Body of pancreas (tissue), 4 donors: ENCODE data around the gene UBR3. TPM values are rescaled to one million over a fixed set of nuclear protein-coding genes. Genes with fewer than 3 reads are reported as not detected.

ENCODE experiments used
- ATAC-seq: fragments of 150-250 bp; one replicate; pipeline ENCODE4 v1.9.1; 2016
- DNase-seq, 4 donors: peaks; one replicate each; pipeline ENCODE4 v3.0.0-alpha.2; 2019
- H3K27ac ChIP-seq, 4 donors: fragments of 200-600 bp; sonication (generic); 1 replicate in 3 of 4; 2 replicates in 1 of 4; pipeline versions ENCODE4 v1.5.1 to v1.6.1; 2016 to 2019; ENCODE audit warnings: mild to moderate bottlenecking in 1 of 4, mixed read lengths in 1 of 4, moderate library complexity in 1 of 4
- H3K27me3 ChIP-seq, 2 donors: fragments of 200-600 bp; sonication (generic); one replicate each; pipeline ENCODE4 v1.6.0; 2016; ENCODE audit warnings: mild to moderate bottlenecking in 1 of 2
- H3K36me3 ChIP-seq, 2 donors: fragments of 200-600 bp; sonication (generic); replicated peaks in 1 of 2; 2 replicates each; pipeline ENCODE4 v1.5.1; 2016; ENCODE audit warnings: low read depth in 2 of 2; ENCODE audit not compliant: insufficient read depth in 1 of 2
- H3K4me1 ChIP-seq: fragments of 200-600 bp; sonication (generic); one replicate; pipeline ENCODE4 v1.6.0; 2016
- H3K4me3 ChIP-seq, 2 donors: fragments of 200-600 bp; sonication (generic); 1 replicate in 1 of 2; 2 replicates in 1 of 2; pipeline ENCODE4 v1.5.1; 2016 to 2019
- H3K9me3 ChIP-seq, 3 donors: fragments of 200-600 bp; sonication (generic); 1 replicate in 2 of 3; 2 replicates in 1 of 3; pipeline ENCODE4 v1.5.1; 2016
- POLR2A ChIP-seq, 3 donors: fragments of 450-650 bp; IDR thresholded peaks; one replicate each; pipeline ENCODE4 v1.6.1; 2016; ENCODE audit warnings: antibody characterized with exemption in 3 of 3, mild to moderate bottlenecking in 2 of 3
- WGBS, 2 donors: methylation state at CpG; one replicate each; pipeline ENCODE4 v1.1.5; 2017; 5-methylcytosine and 5-hydroxymethylcytosine counted together
- intact Hi-C: fragments of 100-400 bp; cut with DNase I; formaldehyde crosslinking; loops from one replicate; pipeline ENCODE4 v1.15.1; 2023
- total RNA-seq, 2 donors: library from RNA; depleted of rRNA; stranded (reverse); fragments of >200 nt; gene quantifications; one replicate each; pipeline ENCODE4 v1.1.0, GENCODE V29; 2016
- TF ChIP-seq, protein P1 (sequence below), 7 experiments: fragments of 450-650 bp in 4 of 7; fragments of 200-600 bp in 3 of 7; sonication (generic) in 3 of 7; IDR thresholded peaks; one replicate each; pipeline ENCODE4 v1.5.1; 2016 to 2019; ENCODE audit warnings: antibody characterized with exemption in 7 of 7

The UBR3 gene
- total RNA-seq, 2 donors from 2014 or later, result 30.1 to 52.1 TPM

DNA sequence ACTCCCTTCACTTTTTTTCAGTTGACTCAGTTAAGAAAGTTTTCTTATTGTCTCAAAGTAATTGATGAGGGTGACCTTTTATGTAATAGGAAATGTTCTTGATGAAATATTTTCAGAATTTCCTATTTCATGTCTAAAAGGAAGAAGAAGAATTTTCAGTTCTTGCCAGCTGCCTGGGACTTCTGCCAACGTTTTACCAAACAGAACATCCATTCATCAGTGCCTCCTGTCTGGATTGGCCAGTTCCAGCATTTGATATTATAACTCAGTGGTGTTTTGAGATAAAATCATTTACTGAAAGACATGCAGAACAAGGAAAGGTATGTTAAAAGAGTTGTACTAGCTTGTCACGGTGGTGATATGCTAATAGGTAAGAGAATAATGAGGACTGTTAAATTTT is 246.0 kb downstream of the UBR3 start:
- intact Hi-C loops, result no loop called here
- no peaks in the 10 kb centered on the region for H3K9me3 ChIP-seq
- no peak overlapping the region for H3K4me3 ChIP-seq
- H3K4me1 ChIP-seq, result peaks cover 4% of the 10 kb centered on the region
- H3K27me3 ChIP-seq, result no peaks in the 10 kb centered on the region
- 19 to 26% methylated on average over 2 of the region's 2 CpGs for WGBS, 2 donors
- ATAC-seq (peak; percentile 88), DNase-seq (peak; percentile 62 to 72 (median 67))
- TF ChIP-seq, protein P1, sequence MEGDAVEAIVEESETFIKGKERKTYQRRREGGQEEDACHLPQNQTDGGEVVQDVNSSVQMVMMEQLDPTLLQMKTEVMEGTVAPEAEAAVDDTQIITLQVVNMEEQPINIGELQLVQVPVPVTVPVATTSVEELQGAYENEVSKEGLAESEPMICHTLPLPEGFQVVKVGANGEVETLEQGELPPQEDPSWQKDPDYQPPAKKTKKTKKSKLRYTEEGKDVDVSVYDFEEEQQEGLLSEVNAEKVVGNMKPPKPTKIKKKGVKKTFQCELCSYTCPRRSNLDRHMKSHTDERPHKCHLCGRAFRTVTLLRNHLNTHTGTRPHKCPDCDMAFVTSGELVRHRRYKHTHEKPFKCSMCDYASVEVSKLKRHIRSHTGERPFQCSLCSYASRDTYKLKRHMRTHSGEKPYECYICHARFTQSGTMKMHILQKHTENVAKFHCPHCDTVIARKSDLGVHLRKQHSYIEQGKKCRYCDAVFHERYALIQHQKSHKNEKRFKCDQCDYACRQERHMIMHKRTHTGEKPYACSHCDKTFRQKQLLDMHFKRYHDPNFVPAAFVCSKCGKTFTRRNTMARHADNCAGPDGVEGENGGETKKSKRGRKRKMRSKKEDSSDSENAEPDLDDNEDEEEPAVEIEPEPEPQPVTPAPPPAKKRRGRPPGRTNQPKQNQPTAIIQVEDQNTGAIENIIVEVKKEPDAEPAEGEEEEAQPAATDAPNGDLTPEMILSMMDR (IDR thresholded peaks at IDR 0.05), result no peak
- no peak for TF ChIP-seq POLR2A (IDR thresholded peaks at IDR 0.05)
- H3K36me3 ChIP-seq, result peaks cover 0 to 2% of the 10 kb centered on the region in 2 donors
- H3K27ac ChIP-seq, result peak overlapping the region in 3 of 4 donors; percentile 22 to 52 (median 24)

DNA sequence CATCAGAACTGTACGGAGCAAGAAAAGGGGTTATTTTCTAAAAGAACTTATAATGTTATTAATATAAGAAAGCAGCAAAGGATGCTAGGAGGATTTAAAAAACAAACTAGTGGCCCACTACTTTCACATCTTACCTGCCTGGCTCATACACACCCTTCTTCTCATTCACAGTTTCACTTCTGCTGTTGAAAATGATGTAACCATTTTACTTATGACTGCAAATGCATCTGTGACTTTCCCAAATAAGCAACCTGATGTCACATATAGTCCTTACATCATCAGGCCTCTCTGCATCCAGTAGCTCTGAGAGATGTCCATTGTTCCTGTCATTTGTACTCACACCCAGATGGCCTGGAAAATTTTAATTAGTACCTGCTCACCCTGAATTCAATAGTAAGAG is 248.9 kb downstream of the UBR3 start:
- intact Hi-C loops, result no loop called here
- ATAC-seq (no peak), DNase-seq (no peak)
- TF ChIP-seq POLR2A (IDR thresholded peaks at IDR 0.05), result no peak
- H3K4me1 ChIP-seq, result peaks cover 4% of the 10 kb centered on the region
- H3K27me3 ChIP-seq, result no peaks in the 10 kb centered on the region
- no peak overlapping the region for H3K27ac ChIP-seq
- H3K9me3 ChIP-seq, result no peaks in the 10 kb centered on the region
- 87 to 96% methylated on average over 1 of the region's 1 CpG for WGBS, 2 donors
- H3K36me3 ChIP-seq, result peaks cover 0 to 6% of the 10 kb centered on the region in 2 donors
- no peak overlapping the region for H3K4me3 ChIP-seq

DNA sequence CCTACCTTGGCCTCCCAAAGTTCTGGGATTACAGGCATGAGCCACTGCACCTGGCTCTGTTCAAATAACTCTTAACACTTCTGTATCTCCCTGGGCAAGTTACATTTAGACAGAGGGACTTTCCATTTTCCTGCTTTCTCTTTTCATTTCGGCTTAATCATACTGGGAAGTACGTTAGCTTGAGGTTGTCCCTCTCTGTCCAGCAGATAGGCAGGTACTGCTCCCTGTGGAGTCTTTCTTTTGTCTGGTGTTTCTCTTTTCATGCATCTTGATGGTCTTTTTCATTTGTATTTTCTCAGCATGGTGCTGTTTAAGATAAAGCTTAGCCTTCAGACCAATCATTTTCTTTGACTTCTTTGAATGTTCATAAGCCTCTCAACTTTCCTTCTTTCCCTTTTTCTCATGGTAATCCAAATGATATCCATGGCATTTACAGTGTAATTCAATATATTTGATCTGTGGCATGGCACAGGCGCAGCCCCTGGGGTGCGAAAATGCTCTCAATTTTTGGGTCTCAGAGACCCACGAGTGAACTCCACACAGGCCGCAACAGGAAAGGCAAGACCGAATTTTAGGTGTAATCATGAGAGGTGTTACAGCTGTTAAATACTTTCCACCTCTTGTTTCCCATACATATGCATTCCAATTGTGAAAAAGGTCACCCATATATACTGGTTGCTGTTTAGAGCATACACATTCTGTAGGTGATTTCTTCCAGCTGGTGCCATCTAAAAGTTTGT is 250.7 kb downstream of the UBR3 start:
- H3K4me1 ChIP-seq, result no peaks in the 10 kb centered on the region
- H3K27ac ChIP-seq, result no peak overlapping the region
- intact Hi-C loops, result no loop called here
- ATAC-seq, result no peak
- no peak overlapping the region for H3K4me3 ChIP-seq
- peaks cover 0 to 8% of the 10 kb centered on the region in 2 donors for H3K36me3 ChIP-seq
- no peak for DNase-seq
- H3K9me3 ChIP-seq, result no peaks in the 10 kb centered on the region
- no peaks in the 10 kb centered on the region for H3K27me3 ChIP-seq
- TF ChIP-seq, protein P1 (IDR thresholded peaks at IDR 0.05), result no peak
- no peak for TF ChIP-seq POLR2A (IDR thresholded peaks at IDR 0.05)
- 79 to 89% methylated on average over 7 of the region's 7 CpGs for WGBS, 2 donors

DNA sequence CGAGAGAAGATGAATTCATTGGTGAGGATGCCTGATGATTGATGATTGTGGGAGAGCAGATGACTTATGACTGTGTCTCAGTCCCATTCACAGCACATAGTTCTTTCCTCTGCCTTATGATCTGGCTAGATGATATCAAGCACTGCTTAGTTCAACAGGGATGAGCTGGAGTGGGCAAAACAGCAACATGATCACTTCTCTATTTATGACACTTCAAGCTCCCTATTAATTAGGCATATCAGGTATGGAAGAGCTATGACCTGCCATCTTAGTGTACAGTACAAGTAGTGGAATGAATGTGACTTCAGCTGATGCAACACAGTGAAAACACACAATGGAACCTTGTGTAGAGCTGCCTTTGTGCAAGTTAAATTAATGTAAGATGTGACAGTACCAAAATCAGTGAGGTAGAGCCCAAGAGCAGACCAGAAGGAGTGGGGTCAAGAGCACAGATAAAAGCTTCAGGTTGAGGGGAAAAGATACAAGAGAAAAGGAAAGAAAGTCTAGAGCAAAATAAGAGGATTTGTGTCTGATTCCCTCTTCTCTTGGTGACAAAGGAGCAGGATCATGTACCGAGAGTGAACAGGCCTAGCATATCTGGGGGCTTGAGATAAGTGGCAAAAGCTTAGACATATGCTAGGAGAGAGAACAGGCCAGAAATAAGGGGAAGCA is 257.7 kb downstream of the UBR3 start:
- no peaks in the 10 kb centered on the region for H3K9me3 ChIP-seq
- no peak for TF ChIP-seq POLR2A (IDR thresholded peaks at IDR 0.05)
- TF ChIP-seq, protein P1 (IDR thresholded peaks at IDR 0.05), result no peak
- WGBS, 2 donors, result 95 to 96% methylated on average over 2 of the region's 2 CpGs
- no peak overlapping the region for H3K4me3 ChIP-seq
- DNase-seq (no peak), ATAC-seq (no peak)
- intact Hi-C loops, result no loop called here
- no peaks in the 10 kb centered on the region for H3K27me3 ChIP-seq
- no peaks in the 10 kb centered on the region for H3K4me1 ChIP-seq
- no peak overlapping the region for H3K27ac ChIP-seq
- peaks cover 0 to 5% of the 10 kb centered on the region in 2 donors for H3K36me3 ChIP-seq

DNA sequence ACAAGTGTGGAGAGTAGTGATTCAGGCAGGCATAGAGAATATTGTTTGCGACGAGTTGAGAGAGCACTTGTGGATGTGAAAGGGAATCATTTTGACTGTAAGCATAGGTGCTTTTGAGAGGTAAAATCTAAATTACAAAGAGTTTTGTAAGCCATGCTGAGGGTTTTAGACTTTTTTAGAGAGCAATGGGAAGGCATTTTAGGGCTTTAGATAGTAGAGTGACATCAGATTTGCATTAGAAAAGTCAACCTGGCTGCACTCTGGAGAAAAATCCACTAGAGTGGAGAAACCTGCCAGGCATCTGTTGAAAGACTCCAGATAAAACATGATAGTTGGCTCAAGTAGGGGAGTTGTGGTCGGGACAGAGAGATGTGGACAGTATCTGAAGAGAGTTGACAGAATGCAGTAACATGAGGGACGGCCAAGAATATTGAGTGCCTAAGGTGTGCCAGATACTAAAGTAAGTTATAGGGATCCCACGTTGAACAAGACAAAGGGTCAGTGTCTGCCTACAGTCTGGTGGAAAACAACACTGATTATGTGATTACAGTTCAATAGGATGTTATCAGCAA is 258.9 kb downstream of the UBR3 start:
- no peak overlapping the region for H3K4me3 ChIP-seq
- H3K4me1 ChIP-seq, result no peaks in the 10 kb centered on the region
- intact Hi-C loops, result no loop called here
- H3K27ac ChIP-seq, result no peak overlapping the region
- H3K36me3 ChIP-seq, result peaks cover 0 to 1% of the 10 kb centered on the region in 2 donors
- DNase-seq, result no peak
- H3K27me3 ChIP-seq, result no peaks in the 10 kb centered on the region
- no peaks in the 10 kb centered on the region for H3K9me3 ChIP-seq
- 66 to 75% methylated on average over 5 of the region's 5 CpGs for WGBS, 2 donors
- TF ChIP-seq POLR2A (IDR thresholded peaks at IDR 0.05), result no peak
- TF ChIP-seq, protein P1 (IDR thresholded peaks at IDR 0.05), result no peak
- ATAC-seq, result no peak
